Neuronal stem cell (in vitro differentiated cells): ENCODE measurements around the gene STAT6.

Experiments used
- DNase-seq: peaks from one replicate; pipeline ENCODE4 v3.0.0-alpha.2; 2013; ENCODE audit warnings: low spot score
- H2AFZ ChIP-seq: one replicate; pipeline ENCODE4 v1.6.1; 2013; ENCODE audit warnings: mild to moderate bottlenecking, low read length, inconsistent platforms
- H2AK5ac ChIP-seq: 2 replicates; pipeline ENCODE4 v1.6.1; 2013; ENCODE audit warnings: low read depth, mild to moderate bottlenecking, inconsistent platforms, low read length, moderate library complexity, mixed read lengths
- H2BK120ac ChIP-seq: 2 replicates; pipeline ENCODE4 v1.6.1; 2013; ENCODE audit warnings: low read depth, mild to moderate bottlenecking, inconsistent platforms, low read length, moderate library complexity, mixed read lengths
- H2BK12ac ChIP-seq: one replicate; pipeline ENCODE4 v1.6.1; 2013; ENCODE audit warnings: low read length, inconsistent platforms
- H2BK15ac ChIP-seq: 2 replicates; pipeline ENCODE4 v1.6.1; 2013; ENCODE audit warnings: mild to moderate bottlenecking, low read length, inconsistent platforms, mixed read lengths
- H2BK5ac ChIP-seq: one replicate; pipeline ENCODE4 v1.6.1; 2013; ENCODE audit warnings: inconsistent platforms, mild to moderate bottlenecking, low read length, moderate library complexity
- H3K14ac ChIP-seq: one replicate; pipeline ENCODE4 v1.6.1; 2013; ENCODE audit warnings: low read length, inconsistent platforms
- H3K18ac ChIP-seq: 2 replicates; pipeline ENCODE4 v1.6.1; 2013; ENCODE audit warnings: low read length, inconsistent platforms
- H3K23ac ChIP-seq: 2 replicates; pipeline ENCODE4 v1.6.1; 2013; ENCODE audit warnings: low read depth, mild to moderate bottlenecking, mixed read lengths, low read length, inconsistent platforms; ENCODE audit not compliant: poor library complexity
- H3K27ac ChIP-seq: replicated peaks from 3 replicates; pipeline ENCODE4 v1.5.1; 2013; ENCODE audit warnings: low read length, inconsistent platforms
- H3K27me3 ChIP-seq, 3 experiments: 2 replicates each; pipeline ENCODE4 v1.6.1; 2013; ENCODE audit warnings: low read length in 3 of 3, mild to moderate bottlenecking in 2 of 3, inconsistent platforms in 1 of 3, low read depth in 1 of 3, mixed read lengths in 1 of 3, moderate library complexity in 1 of 3; ENCODE audit not compliant: control insufficient read depth in 3 of 3, insufficient read depth in 3 of 3
- H3K36me3 ChIP-seq, 2 donors: replicated peaks in 1 of 2; 2 replicates each; pipeline ENCODE4 v1.6.1; 2013; ENCODE audit warnings: low read length in 2 of 2; ENCODE audit not compliant: control insufficient read depth in 2 of 2, insufficient read depth in 2 of 2
- H3K4ac ChIP-seq: 2 replicates; pipeline ENCODE4 v1.6.1; 2013; ENCODE audit warnings: inconsistent platforms, mild to moderate bottlenecking, low read length, moderate library complexity
- H3K4me1 ChIP-seq, 2 donors: 1 replicate in 1 of 2; 2 replicates in 1 of 2; pipeline ENCODE4 v1.6.1; 2013; ENCODE audit warnings: low read length in 2 of 2, low read depth in 1 of 2; ENCODE audit not compliant: control insufficient read depth in 2 of 2, insufficient read depth in 1 of 2
- H3K4me2 ChIP-seq: one replicate; pipeline ENCODE4 v1.6.1; 2013; ENCODE audit warnings: mild to moderate bottlenecking, low read length, inconsistent platforms; ENCODE audit not compliant: insufficient read depth, poor library complexity, severe bottlenecking
- H3K4me3 ChIP-seq, 2 donors: 2 replicates each; pipeline ENCODE4 v1.5.1; 2013; ENCODE audit warnings: low read length in 2 of 2, mild to moderate bottlenecking in 2 of 2, inconsistent platforms in 1 of 2, moderate library complexity in 1 of 2
- H3K79me1 ChIP-seq: one replicate; pipeline ENCODE4 v1.6.1; 2013; ENCODE audit warnings: low read depth, mild to moderate bottlenecking, inconsistent platforms, low read length, moderate library complexity
- H3K9ac ChIP-seq: one replicate; pipeline ENCODE4 v1.6.1; 2013; ENCODE audit warnings: mild to moderate bottlenecking, low read depth, low read length, inconsistent platforms; ENCODE audit not compliant: poor library complexity
- H3K9me3 ChIP-seq, 2 donors: replicated peaks in 1 of 2; 2 replicates each; pipeline versions ENCODE3 to v1.6.1; 2013; ENCODE audit warnings: low read length in 2 of 2, mild to moderate bottlenecking in 2 of 2, inconsistent platforms in 1 of 2, low read depth in 1 of 2, mixed read lengths in 1 of 2, moderate library complexity in 1 of 2; ENCODE audit not compliant: control insufficient read depth in 2 of 2, insufficient read depth in 1 of 2
- H4K8ac ChIP-seq: one replicate; pipeline ENCODE4 v1.6.1; 2013; ENCODE audit warnings: low read depth, mild to moderate bottlenecking, inconsistent platforms, low read length, moderate library complexity
- H4K91ac ChIP-seq: one replicate; pipeline ENCODE4 v1.6.1; 2013; ENCODE audit warnings: low read length, low read depth, mild to moderate bottlenecking, inconsistent platforms; ENCODE audit not compliant: poor library complexity
- WGBS, 2 donors: extraction: QIAGEN DNeasy Blood & Tissue Kit; methylation state at CpG; one replicate each; pipeline ENCODE4 v1.1.7; 2013; ENCODE audit warnings: missing lambda C conversion rate in 2 of 2, mixed read lengths in 1 of 2; ENCODE audit not compliant: insufficient read length in 2 of 2, insufficient replicate concordance in 1 of 2; ENCODE audit errors: extremely low coverage in 2 of 2; 5-methylcytosine and 5-hydroxymethylcytosine counted together

Gene STAT6

GRCh38 chr12:57046086-57046791 is 64.9 kb downstream of the STAT6 start:
- H3K4me1 ChIP-seq, result peaks cover 0 to 2% of the 10 kb centered on the region in 2 donors
- DNase-seq, result no peak
- H2AFZ ChIP-seq, result no peak overlapping the region
- H3K4me2 ChIP-seq, result no peak overlapping the region
- no peak overlapping the region for H2BK120ac ChIP-seq
- no peak overlapping the region for H2AK5ac ChIP-seq
- no peaks in the 10 kb centered on the region for H3K9me3 ChIP-seq
- no CpG with 5 or more reads among the region's 6 CpGs for WGBS, 2 donors
- H2BK12ac ChIP-seq, result no peak overlapping the region
- H2BK15ac ChIP-seq, result no peak overlapping the region
- H4K8ac ChIP-seq, result no peak overlapping the region
- no peaks in the 10 kb centered on the region for H3K36me3 ChIP-seq
- H3K4ac ChIP-seq, result no peak overlapping the region
- no peak overlapping the region for H3K27ac ChIP-seq
- H3K27me3 ChIP-seq, result peaks cover 0 to 47% (median 0%) of the 10 kb centered on the region in 3 experiments
- H3K14ac ChIP-seq, result no peak overlapping the region
- H2BK5ac ChIP-seq, result no peak overlapping the region
- H3K23ac ChIP-seq, result no peak overlapping the region
- H3K9ac ChIP-seq, result no peak overlapping the region
- no peak overlapping the region for H4K91ac ChIP-seq
- H3K18ac ChIP-seq, result no peak overlapping the region
- no peaks in the 10 kb centered on the region for H3K79me1 ChIP-seq
- H3K4me3 ChIP-seq, result no peak overlapping the region
